Measurements from ENCODE around the gene PACRG.

Gene PACRG

GRCh38 chr6:163182696-163183095 is 454.9 kb downstream of the PACRG start:
- peak; percentile 15 for DNase-seq

GRCh38 chr6:163183806-163184205 is 456.0 kb downstream of the PACRG start:
- no peak for DNase-seq

- DNase-seq: no peak
Measured at GRCh38 chr6:163185744-163186143, 458.0 kb downstream of the PACRG start.

GRCh38 chr6:163186527-163186926 is 458.8 kb downstream of the PACRG start:
- DNase-seq: no peak

GRCh38 chr6:163187201-163187600 is 459.4 kb downstream of the PACRG start:
- DNase-seq: no peak

- DNase-seq: no peak
Measured at GRCh38 chr6:163187606-163188005, 459.8 kb downstream of the PACRG start.

- no peak for DNase-seq
Measured at GRCh38 chr6:163188746-163189145, 461.0 kb downstream of the PACRG start.

- DNase-seq: no peak
Measured at GRCh38 chr6:163189609-163190008, 461.8 kb downstream of the PACRG start.

GRCh38 chr6:163190786-163191185 is 463.0 kb downstream of the PACRG start:
- no peak for DNase-seq

GRCh38 chr6:163191704-163192537 is 464.1 kb downstream of the PACRG start:
- no peak for DNase-seq

GRCh38 chr6:163192591-163192990 is 464.8 kb downstream of the PACRG start:
- DNase-seq: no peak

GRCh38 chr6:163193326-163193725 is 465.6 kb downstream of the PACRG start:
- no peak for DNase-seq

GRCh38 chr6:163195721-163196691 is 468.2 kb downstream of the PACRG start:
- DNase-seq: no peak

GRCh38 chr6:163197839-163198238 is 470.1 kb downstream of the PACRG start:
- DNase-seq: no peak

GRCh38 chr6:163198396-163198795 is 470.6 kb downstream of the PACRG start:
- no peak for DNase-seq

GRCh38 chr6:163199371-163199770 is 471.6 kb downstream of the PACRG start:
- DNase-seq: no peak

GRCh38 chr6:163200289-163200688 is 472.5 kb downstream of the PACRG start:
- DNase-seq: no peak

- no peak for DNase-seq
Measured at GRCh38 chr6:163200694-163201093, 472.9 kb downstream of the PACRG start.

- DNase-seq: no peak
Measured at GRCh38 chr6:163201855-163202254, 474.1 kb downstream of the PACRG start.

GRCh38 chr6:163206196-163206595 is 478.4 kb downstream of the PACRG start:
- DNase-seq: no peak

- no peak for DNase-seq
Measured at GRCh38 chr6:163207431-163208383, 479.9 kb downstream of the PACRG start.

- no peak for DNase-seq
Measured at GRCh38 chr6:163209005-163209404, 481.2 kb downstream of the PACRG start.

- no peak for DNase-seq
Measured at GRCh38 chr6:163212123-163212522, 484.3 kb downstream of the PACRG start.

Data from inflammatory macrophage treated with lipopolysaccharide for 4 hours (primary cell).